Measurements from ENCODE around the gene CEP112.
"Not testable (repeated sequence)": the region's sequence is repeated elsewhere in the genome, so short reads cannot be mapped to it uniquely, and the experiment has no call there.

Gene CEP112

GRCh38 chr17:66088173-66088572 is 103.8 kb downstream of the CEP112 start:
- peak in 1 of 10 donors; percentile 65 for DNase-seq
- intact Hi-C loops (cut with DNase I), result no loop called here

- intact Hi-C loops (cut with DNase I), result no loop called here
Measured at GRCh38 chr17:66087073-66087472, 104.9 kb downstream of the CEP112 start.

GRCh38 chr17:66085221-66085620 is 106.7 kb downstream of the CEP112 start:
- no peak for DNase-seq
- intact Hi-C loops (cut with DNase I), result no loop called here

More at GRCh38 chr17:66087073-66087472, 104.9 kb downstream of the CEP112 start:
- no peak for DNase-seq

GRCh38 chr17:66080670-66081069 is 111.3 kb downstream of the CEP112 start:
- DNase-seq; intact Hi-C loops (cut with DNase I): not testable (repeated sequence)

DNA sequence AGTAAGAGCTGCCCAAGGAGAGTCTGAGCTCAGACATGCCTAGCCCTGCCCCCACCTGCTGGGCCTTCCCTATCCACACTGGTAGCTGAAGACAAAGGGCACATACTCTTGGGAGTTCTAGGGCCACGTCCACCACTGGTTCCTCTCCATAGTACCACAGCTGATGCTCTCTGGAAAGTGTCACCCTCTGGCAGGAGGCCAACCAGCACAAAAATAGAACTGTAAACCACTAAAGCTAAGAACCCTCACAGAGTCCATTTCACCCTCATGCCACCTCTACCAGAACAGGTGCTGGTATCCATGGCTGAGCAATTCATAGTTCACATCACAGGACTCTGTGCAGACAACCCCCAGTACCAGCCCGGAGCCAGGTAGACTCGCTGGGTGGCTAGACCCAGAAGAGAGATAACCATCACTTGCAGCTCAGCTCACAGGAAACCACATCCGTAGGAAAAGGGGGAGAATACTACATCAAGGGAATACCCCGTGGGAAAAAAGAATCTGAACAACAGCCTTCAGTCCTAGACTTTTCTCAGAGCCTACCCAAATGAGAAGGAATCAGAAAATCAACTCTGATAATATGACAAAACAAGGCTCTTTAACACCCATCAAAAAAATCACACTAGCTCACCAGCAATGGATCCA is 115.3 kb downstream of the CEP112 start:
- no peak for DNase-seq
- intact Hi-C loops (cut with DNase I), result no loop called here

DNA sequence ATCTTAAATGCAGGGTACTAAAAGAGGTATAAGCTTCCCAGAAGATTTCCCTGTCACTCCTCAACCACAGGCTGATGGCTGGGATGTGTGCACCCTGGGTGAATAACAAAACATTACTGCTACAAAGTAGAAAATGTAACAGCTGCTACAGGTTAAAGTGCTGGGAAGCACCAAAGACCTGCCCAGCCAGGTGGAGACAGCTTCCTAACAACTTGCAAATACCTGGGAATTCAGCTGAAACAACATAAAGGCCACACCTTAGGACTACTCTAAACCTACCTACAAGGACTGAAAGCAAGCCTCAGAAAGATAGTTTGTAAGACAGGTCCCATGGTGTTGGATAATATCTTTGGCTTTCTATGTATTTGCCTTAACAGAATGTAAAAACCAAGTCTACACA is 118.5 kb downstream of the CEP112 start:
- intact Hi-C loops (cut with DNase I), result no loop called here
- no peak for DNase-seq

- DNase-seq, result no peak
- intact Hi-C loops (cut with DNase I), result no loop called here
Measured at GRCh38 chr17:66063686-66064085, 128.2 kb downstream of the CEP112 start.

GRCh38 chr17:66056148-66056547 is 135.8 kb downstream of the CEP112 start:
- intact Hi-C loops (cut with DNase I), result no loop called here

GRCh38 chr17:66054242-66054641 is 137.7 kb downstream of the CEP112 start:
- DNase-seq, result no peak
- intact Hi-C loops (cut with DNase I), result no loop called here

More at GRCh38 chr17:66056148-66056547, 135.8 kb downstream of the CEP112 start:
- no peak for DNase-seq

- no peak for DNase-seq
- intact Hi-C loops (cut with DNase I), result no loop called here
Measured at GRCh38 chr17:66044083-66044482, 147.8 kb downstream of the CEP112 start.

DNA sequence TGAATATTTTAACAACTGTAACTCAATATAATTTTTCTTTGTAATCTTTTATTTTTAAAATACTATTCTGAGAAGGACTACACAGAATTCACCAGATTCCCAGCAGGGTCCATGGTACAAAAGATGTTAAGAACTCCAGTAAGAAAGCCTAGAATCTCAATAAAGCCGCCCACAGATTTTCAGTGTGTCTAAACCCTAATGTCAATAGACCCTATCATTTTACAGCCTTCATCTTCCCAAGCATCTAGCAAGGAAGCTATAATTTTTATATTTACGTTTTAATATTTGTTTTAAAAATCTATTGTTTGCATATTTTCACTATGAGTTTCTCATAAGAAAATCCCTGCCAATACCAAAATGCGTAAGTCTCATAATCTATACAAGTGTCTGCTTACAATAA is 148.5 kb downstream of the CEP112 start:
- DNase-seq, result no peak
- intact Hi-C loops (cut with DNase I), result no loop called here

- peak in 1 of 10 donors; percentile 52 for DNase-seq
Measured at GRCh38 chr17:66040402-66040801, 151.5 kb downstream of the CEP112 start.

DNA sequence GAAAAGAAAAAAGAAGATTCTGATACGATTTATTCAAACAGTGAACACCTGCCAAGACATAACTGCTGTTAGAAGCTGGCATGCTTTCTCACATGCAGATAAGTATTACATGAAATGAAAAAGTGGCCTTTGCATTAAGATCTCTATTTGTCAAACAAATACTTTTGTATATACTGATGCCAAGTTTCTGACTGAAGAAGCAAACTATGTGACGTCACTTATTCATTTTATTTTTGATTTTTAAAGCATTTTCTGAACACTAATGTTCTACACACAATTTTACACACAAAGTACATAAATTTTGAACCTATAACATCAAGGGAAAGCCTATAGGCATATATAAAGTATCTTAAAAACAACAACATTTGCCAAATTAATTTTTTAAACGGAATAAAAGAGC is 153.8 kb downstream of the CEP112 start:
- no peak for DNase-seq
- intact Hi-C loops (cut with DNase I), result no loop called here

More at GRCh38 chr17:66040402-66040801, 151.5 kb downstream of the CEP112 start:
- intact Hi-C loops (cut with DNase I), result no loop called here

DNA sequence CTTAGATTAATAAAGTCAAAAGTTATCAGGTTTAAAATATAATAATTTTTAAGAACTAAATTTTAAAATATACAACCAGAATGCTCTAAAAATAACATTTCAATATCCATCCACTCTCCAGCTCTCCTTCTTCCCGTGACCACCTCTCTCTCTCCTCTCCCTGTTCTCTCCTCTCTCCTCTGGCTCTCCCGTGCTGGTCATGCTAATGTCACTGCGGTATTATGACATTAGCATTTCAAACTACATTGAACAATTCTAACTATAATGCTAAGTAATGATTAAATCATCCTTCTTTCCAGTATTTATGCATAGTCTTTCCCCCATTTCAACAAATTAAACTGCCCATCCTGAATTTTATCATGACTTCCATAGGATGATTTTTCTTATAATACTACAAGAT is 154.7 kb downstream of the CEP112 start:
- DNase-seq, result no peak
- intact Hi-C loops (cut with DNase I), result no loop called here

DNA sequence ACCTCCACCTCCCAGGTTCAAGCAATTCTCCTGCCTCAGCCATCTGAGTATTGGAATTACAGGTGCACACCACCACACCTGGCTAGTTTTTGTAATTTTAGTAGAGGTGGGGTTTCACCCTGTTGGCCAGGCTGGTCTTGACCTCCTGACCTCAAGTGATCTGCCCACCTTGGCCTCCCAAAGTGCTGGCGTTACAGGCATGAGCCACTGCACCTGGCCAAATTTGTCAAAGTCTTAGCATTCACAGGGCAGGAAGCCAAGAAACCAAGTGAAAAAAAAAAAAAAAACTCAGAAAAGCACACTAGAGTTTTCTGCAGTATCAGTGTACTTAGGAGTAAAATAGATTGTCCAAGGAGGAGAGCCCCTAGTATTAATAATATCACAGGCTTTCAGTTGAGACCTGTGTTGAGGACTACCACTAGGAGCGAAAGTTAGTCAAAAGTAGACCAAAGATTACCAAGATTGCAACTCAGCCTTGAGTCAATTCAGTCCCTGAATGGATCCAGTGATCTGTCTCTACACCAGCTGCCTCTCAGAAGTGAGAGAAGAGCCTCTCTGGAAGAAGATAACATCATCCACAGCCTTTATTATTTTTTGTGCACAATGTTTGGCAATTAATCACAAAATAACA is 159.7 kb downstream of the CEP112 start:
- intact Hi-C loops (cut with DNase I), result no loop called here
- no peak for DNase-seq

- DNase-seq, result no peak
- intact Hi-C loops (cut with DNase I), result no loop called here
Measured at GRCh38 chr17:66025551-66025950, 166.4 kb downstream of the CEP112 start.

- DNase-seq, result no peak
- intact Hi-C loops (cut with DNase I), result no loop called here
Measured at GRCh38 chr17:66021757-66022156, 170.2 kb downstream of the CEP112 start.

- DNase-seq, result no peak
- intact Hi-C loops (cut with DNase I), result no loop called here
Measured at GRCh38 chr17:66018786-66019185, 173.1 kb downstream of the CEP112 start.

- intact Hi-C loops (cut with DNase I), result no loop called here
Measured at GRCh38 chr17:66016231-66016630, 175.7 kb downstream of the CEP112 start.

GRCh38 chr17:66008680-66009079 is 183.3 kb downstream of the CEP112 start:
- intact Hi-C loops (cut with DNase I), result no loop called here
- no peak for DNase-seq

More at GRCh38 chr17:66016231-66016630, 175.7 kb downstream of the CEP112 start:
- DNase-seq, result no peak

DNA sequence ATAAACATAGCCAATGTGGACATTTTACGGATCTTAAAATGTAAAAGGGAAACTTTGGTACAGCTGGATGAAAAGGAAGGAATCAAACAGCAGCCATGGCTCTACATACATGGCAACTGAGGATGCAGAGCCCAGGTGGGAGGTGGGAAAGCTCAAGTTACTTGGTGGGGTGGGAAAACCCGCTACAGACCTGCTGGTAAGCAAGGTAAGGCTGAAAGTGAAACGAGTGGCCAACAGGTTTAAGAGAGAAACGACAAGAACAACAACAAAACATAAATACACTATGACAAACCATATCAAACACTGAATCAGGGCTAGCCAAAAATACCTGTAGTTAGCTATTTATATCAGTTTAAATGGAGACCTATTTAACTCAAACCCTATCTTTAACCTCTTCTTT is 185.3 kb downstream of the CEP112 start:
- intact Hi-C loops (cut with DNase I), result no loop called here
- no peak for DNase-seq

DNA sequence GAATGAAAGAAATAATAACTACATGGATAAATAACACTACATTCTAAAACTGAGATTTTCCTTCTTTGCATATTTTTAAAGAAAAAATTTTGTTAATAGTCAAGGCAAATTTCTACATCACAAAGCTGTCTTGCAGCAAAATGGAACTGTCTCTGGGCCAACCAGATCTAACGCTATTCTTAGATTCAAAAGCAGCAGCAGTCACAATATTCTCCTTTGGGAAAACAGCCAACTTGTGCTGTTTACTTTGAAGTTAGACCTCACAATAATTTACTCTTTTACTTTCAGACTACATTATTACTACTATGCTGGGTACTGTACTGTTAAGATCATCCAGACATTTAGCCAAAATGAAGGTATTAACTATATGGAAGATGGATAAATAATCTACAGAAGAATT is 189.1 kb downstream of the CEP112 start:
- intact Hi-C loops (cut with DNase I), result no loop called here
- no peak for DNase-seq

Data from posterior cingulate gyrus (tissue), 11 donors.